Retinal pigment epithelial cell (primary cell): ENCODE measurements around the gene BLVRB.

Experiments used
- DNase-seq: peaks from one replicate; pipeline ENCODE4 v3.0.0-alpha.2; 2010; ENCODE audit warnings: low read depth
- H3K4me3 ChIP-seq: 2 replicates; pipeline ENCODE4 v1.5.1; 2011; ENCODE audit warnings: mild to moderate bottlenecking, low read length, control low read depth, moderate library complexity
- CTCF ChIP-seq: conservative IDR thresholded peaks from 2 replicates; pipeline ENCODE4 v1.5.1; 2011; ENCODE audit warnings: low read depth, low read length, control low read depth, inconsistent platforms

The BLVRB gene

GRCh38 chr19:40425450-40426287 is 39.9 kb downstream of the BLVRB start, which contains the start of gene SERTAD1:
Gene SERTAD1 (minus strand): TSS chr19:40425992. CDS start chr19:40423546, 2,446 bp downstream.
- H3K4me3 ChIP-seq, result peak within 1 kb of the TSS; percentile 85
- TF ChIP-seq CTCF, result peak; percentile 60
- peak; percentile 97 for DNase-seq

GRCh38 chr19:40424637-40425449 is 40.7 kb downstream of the BLVRB start:
- DNase-seq, result no peak
- TF ChIP-seq CTCF, result no peak
- peak overlapping the region; percentile 85 for H3K4me3 ChIP-seq

GRCh38 chr19:40423938-40424337 is 41.6 kb downstream of the BLVRB start:
- TF ChIP-seq CTCF, result no peak
- DNase-seq, result no peak
- H3K4me3 ChIP-seq, result peak overlapping the region; percentile 85

- H3K4me3 ChIP-seq, result no peak overlapping the region
- DNase-seq, result no peak
- no peak for TF ChIP-seq CTCF
Measured at GRCh38 chr19:40422748-40423566, 42.6 kb downstream of the BLVRB start.

GRCh38 chr19:40421993-40422747 is 43.4 kb downstream of the BLVRB start:
- no peak overlapping the region for H3K4me3 ChIP-seq
- DNase-seq, result no peak
- TF ChIP-seq CTCF, result no peak
